B cell (primary cell): Measurements from ENCODE around the gene TREML2.

ENCODE experiments used
- EZH2 ChIP-seq: IDR thresholded peaks from 2 replicates; pipeline ENCODE4 v1.6.1; 2012; ENCODE audit warnings: borderline replicate concordance, low read depth, mild to moderate bottlenecking, moderate library complexity, low read length; ENCODE audit not compliant: insufficient read depth, poor library complexity, severe bottlenecking
- TF ChIP-seq, protein P1 (sequence below): fragments of 200-600 bp; IDR thresholded peaks from one replicate; pipeline ENCODE4 v1.8.0; 2022; ENCODE audit warnings: antibody characterized with exemption, mild to moderate bottlenecking

DNA sequence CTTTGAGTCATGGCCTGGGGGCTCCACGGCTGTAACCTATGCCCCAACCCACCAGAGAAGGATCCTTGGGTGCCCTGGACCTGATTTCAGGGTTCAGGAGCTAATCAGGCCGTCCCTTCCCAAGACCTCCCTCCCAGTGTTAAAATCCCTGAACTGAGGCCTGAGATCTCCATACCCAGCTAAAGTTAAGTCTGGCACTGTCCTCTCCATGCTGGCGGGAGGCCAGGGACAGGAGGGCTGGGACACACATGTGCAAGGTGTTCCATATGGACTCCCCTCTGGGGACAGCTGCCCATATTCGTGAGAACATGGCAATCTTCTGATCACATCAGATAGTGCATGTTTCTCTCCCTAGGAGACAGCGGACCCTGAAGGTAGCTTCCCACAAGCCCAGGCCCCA lies 15.7 kb upstream of the TREML2 start:
- TF ChIP-seq, protein P1, sequence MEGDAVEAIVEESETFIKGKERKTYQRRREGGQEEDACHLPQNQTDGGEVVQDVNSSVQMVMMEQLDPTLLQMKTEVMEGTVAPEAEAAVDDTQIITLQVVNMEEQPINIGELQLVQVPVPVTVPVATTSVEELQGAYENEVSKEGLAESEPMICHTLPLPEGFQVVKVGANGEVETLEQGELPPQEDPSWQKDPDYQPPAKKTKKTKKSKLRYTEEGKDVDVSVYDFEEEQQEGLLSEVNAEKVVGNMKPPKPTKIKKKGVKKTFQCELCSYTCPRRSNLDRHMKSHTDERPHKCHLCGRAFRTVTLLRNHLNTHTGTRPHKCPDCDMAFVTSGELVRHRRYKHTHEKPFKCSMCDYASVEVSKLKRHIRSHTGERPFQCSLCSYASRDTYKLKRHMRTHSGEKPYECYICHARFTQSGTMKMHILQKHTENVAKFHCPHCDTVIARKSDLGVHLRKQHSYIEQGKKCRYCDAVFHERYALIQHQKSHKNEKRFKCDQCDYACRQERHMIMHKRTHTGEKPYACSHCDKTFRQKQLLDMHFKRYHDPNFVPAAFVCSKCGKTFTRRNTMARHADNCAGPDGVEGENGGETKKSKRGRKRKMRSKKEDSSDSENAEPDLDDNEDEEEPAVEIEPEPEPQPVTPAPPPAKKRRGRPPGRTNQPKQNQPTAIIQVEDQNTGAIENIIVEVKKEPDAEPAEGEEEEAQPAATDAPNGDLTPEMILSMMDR, result no peak
- no peak for TF ChIP-seq EZH2
